Daoy (cell line): ENCODE measurements around the gene CCDC3. TPM values are rescaled to one million over a fixed set of nuclear protein-coding genes. Genes with fewer than 3 reads are reported as not detected.

ENCODE experiments used
- total RNA-seq: library from RNA; depleted of rRNA; stranded (reverse); fragments of >200 nt; shearing (Covaris generic); gene quantifications from 2 replicates; pipeline ENCODE4 v1.2.3, GENCODE V29; 2014; rRNA removed

CCDC3 gene
- total RNA-seq, 1 experiment from 2014 or later: 1.1 TPM

Other genes with a start within 250 kb of the CCDC3 start
- 27.8 and 32.1 TPM in 2 replicates for gene OPTN, start 98.5 kb upstream of the CCDC3 start, total RNA-seq
- gene MCM10, start 159.8 kb upstream of the CCDC3 start, total RNA-seq: 29.4 and 30.3 TPM in 2 replicates
- gene UCMA, start 232.7 kb upstream of the CCDC3 start, total RNA-seq: not detected in 2 replicates